Liver (tissue), 9 donors: ENCODE measurements around the gene NET1. TPM values are rescaled to one million over a fixed set of nuclear protein-coding genes. Genes with fewer than 3 reads are reported as not detected.

ENCODE experiments used
- DNase-seq: peaks from one replicate; pipeline ENCODE4 v3.0.0-alpha.2; 2017; ENCODE audit warnings: low spot score
- H3K27ac ChIP-seq, 2 donors: one replicate each; pipeline ENCODE4 v1.7.0; 2013; ENCODE audit warnings: inconsistent platforms in 2 of 2, low read length in 2 of 2, control low read depth in 1 of 2, low read depth in 1 of 2, mild to moderate bottlenecking in 1 of 2
- H3K27me3 ChIP-seq, 4 donors: one replicate each; pipeline versions ENCODE4 v1.6.1 to v1.7.0; 2013; ENCODE audit warnings: low read length in 3 of 4, inconsistent platforms in 1 of 4, mild to moderate bottlenecking in 1 of 4, moderate library complexity in 1 of 4; ENCODE audit not compliant: control insufficient read depth in 4 of 4, insufficient read depth in 4 of 4
- H3K36me3 ChIP-seq, 4 donors: one replicate each; pipeline versions ENCODE4 v1.6.1 to v1.7.0; 2013; ENCODE audit warnings: low read length in 3 of 4, mild to moderate bottlenecking in 3 of 4, low read depth in 1 of 4, moderate library complexity in 1 of 4; ENCODE audit not compliant: control insufficient read depth in 4 of 4, insufficient read depth in 3 of 4
- H3K4me1 ChIP-seq, 4 donors: one replicate each; pipeline versions ENCODE4 v1.6.1 to v1.7.0; 2013; ENCODE audit warnings: low read length in 3 of 4, mild to moderate bottlenecking in 3 of 4, moderate library complexity in 1 of 4; ENCODE audit not compliant: control insufficient read depth in 4 of 4, insufficient read depth in 4 of 4
- H3K4me3 ChIP-seq, 3 donors: one replicate each; pipeline versions ENCODE4 v1.6.1 to v1.7.0; 2013; ENCODE audit warnings: low read length in 3 of 3, control low read depth in 1 of 3, low read depth in 1 of 3, mild to moderate bottlenecking in 1 of 3
- H3K9ac ChIP-seq, 2 donors: one replicate each; pipeline ENCODE4 v1.7.0; 2013; ENCODE audit warnings: low read length in 2 of 2, mild to moderate bottlenecking in 2 of 2, moderate library complexity in 2 of 2, control low read depth in 1 of 2, low read depth in 1 of 2
- H3K9me3 ChIP-seq, 4 donors: one replicate each; pipeline versions ENCODE4 v1.6.1 to v1.7.0; 2013; ENCODE audit warnings: low read length in 3 of 4; ENCODE audit not compliant: control insufficient read depth in 4 of 4
- ATF3 ChIP-seq: IDR thresholded peaks from 2 replicates; pipeline ENCODE4 v1.6.1; 2016; ENCODE audit warnings: antibody characterized with exemption
- CTCF ChIP-seq: fragments of 150-350 bp; IDR thresholded peaks from 2 replicates; pipeline ENCODE4 v1.5.1; 2017; ENCODE audit warnings: improper control_type of control experiment, low read depth, low read length; ENCODE audit not compliant: missing input control
- FOXA1 ChIP-seq: IDR thresholded peaks from 2 replicates; pipeline ENCODE4 v1.6.1; 2016; ENCODE audit warnings: antibody characterized with exemption
- FOXA2 ChIP-seq: IDR thresholded peaks from 2 replicates; pipeline ENCODE4 v1.6.1; 2016; ENCODE audit warnings: antibody characterized with exemption
- GABPA ChIP-seq, 2 donors: IDR thresholded peaks in 1 of 2; conservative IDR thresholded peaks in 1 of 2; 2 replicates each; pipeline ENCODE4 v1.6.1; 2016; ENCODE audit warnings: antibody characterized with exemption in 2 of 2, mild to moderate bottlenecking in 1 of 2, moderate library complexity in 1 of 2
- HNF4A ChIP-seq, 2 donors: conservative IDR thresholded peaks; 2 replicates each; pipeline ENCODE4 v1.6.1; 2016; ENCODE audit warnings: antibody characterized with exemption in 2 of 2, mild to moderate bottlenecking in 2 of 2
- HNF4G ChIP-seq: IDR thresholded peaks from 2 replicates; pipeline ENCODE4 v1.6.1; 2016; ENCODE audit warnings: antibody characterized with exemption
- JUND ChIP-seq, 2 donors: IDR thresholded peaks; 2 replicates each; pipeline ENCODE4 v1.6.1; 2016; ENCODE audit warnings: antibody characterized with exemption in 2 of 2
- NR2F2 ChIP-seq: IDR thresholded peaks from 2 replicates; pipeline ENCODE4 v1.6.1; 2016; ENCODE audit warnings: antibody characterized with exemption
- RAD21 ChIP-seq, 2 donors: IDR thresholded peaks; 2 replicates each; pipeline ENCODE4 v1.6.1; 2016; ENCODE audit warnings: antibody characterized with exemption in 2 of 2, mild to moderate bottlenecking in 2 of 2
- REST ChIP-seq: IDR thresholded peaks from 2 replicates; pipeline ENCODE4 v1.6.1; 2016; ENCODE audit warnings: antibody characterized with exemption, mild to moderate bottlenecking
- RXRA ChIP-seq, 2 donors: IDR thresholded peaks; 2 replicates each; pipeline ENCODE4 v1.6.1; 2017 to 2018; ENCODE audit warnings: antibody characterized with exemption in 2 of 2, mild to moderate bottlenecking in 1 of 2
- SP1 ChIP-seq: IDR thresholded peaks from 2 replicates; pipeline ENCODE4 v1.6.1; 2018; ENCODE audit warnings: antibody characterized with exemption, mild to moderate bottlenecking
- TAF1 ChIP-seq: conservative IDR thresholded peaks from 2 replicates; pipeline ENCODE4 v1.6.1; 2016; ENCODE audit warnings: antibody characterized with exemption, mild to moderate bottlenecking
- WGBS: extraction: QIAGEN DNeasy Blood & Tissue Kit; methylation state at CpG from one replicate; pipeline ENCODE4 v1.1.7; 2013; 5-methylcytosine and 5-hydroxymethylcytosine counted together
- polyA plus RNA-seq, 2 donors: library from polyadenylated mRNA; stranded (reverse) in 1 of 2; unstranded in 1 of 2; fragments of 200-250 nt in 1 of 2; fragments of >200 nt in 1 of 2; fragmentation: Nextera tagmentation in 1 of 2; extraction: Ambion mirVana in 1 of 2; gene quantifications; one replicate each; pipeline versions ENCODE4 v1.2.1 to v1.2.3, GENCODE V29; 2013 to 2015
- total RNA-seq, 2 donors: library from RNA; depleted of rRNA; stranded (reverse); fragments of >200 nt; gene quantifications; one replicate each; pipeline ENCODE4 v1.2.3, GENCODE V29; 2014
- donor health status: healthy.
- donor health status: healthy.
- donor health status: healthy.
- donor health status: healthy.
- donor health status: healthy.

The NET1 gene
- total and polyA plus RNA-seq, 4 donors, result 16.2 to 38.6 (median 25.6) TPM

- no peak for TF ChIP-seq REST
These were observed 48.0 kb upstream of the NET1 start (continued) for GRCh38 chr10:5364374-5364773.

GRCh38 chr10:5364890-5365338, 47.4 kb upstream of the NET1 start, which contains the start of gene UCN3:
Gene UCN3 (plus strand): TSS chr10:5364966. CDS start chr10:5373721, 8,755 bp downstream.
- no peak within 1 kb of the TSS for H3K4me3 ChIP-seq

GRCh38 chr10:5365928-5366327, 46.4 kb upstream of the NET1 start:
- H3K9ac ChIP-seq, result no peak overlapping the region
- peaks cover 0 to 4% (median 1%) of the 10 kb centered on the region in 4 donors for H3K27me3 ChIP-seq
- no peak for DNase-seq
- no peaks in the 10 kb centered on the region for H3K4me1 ChIP-seq
- WGBS, result 13% methylated on average over 5 of the region's 5 CpGs
- H3K27ac ChIP-seq, result no peak overlapping the region
- H3K9me3 ChIP-seq, result no peaks in the 10 kb centered on the region
- H3K4me3 ChIP-seq, result no peak overlapping the region
- TF ChIP-seq HNF4A (conservative IDR thresholded peaks at IDR 0.05), result no peak
- no peak for TF ChIP-seq RAD21 (IDR thresholded peaks at IDR 0.05)
- no peak for TF ChIP-seq JUND (IDR thresholded peaks at IDR 0.05)
- no peak for TF ChIP-seq TAF1
- no peak for TF ChIP-seq CTCF
- no peak for TF ChIP-seq RXRA (IDR thresholded peaks at IDR 0.05)
- no peak for TF ChIP-seq GABPA (IDR thresholded peaks at IDR 0.05 in 1 of 2, conservative IDR thresholded peaks at IDR 0.05 in 1 of 2)
- TF ChIP-seq ATF3, result no peak
- TF ChIP-seq SP1, result no peak
- TF ChIP-seq FOXA2, result no peak
- no peak for TF ChIP-seq FOXA1
- no peak for TF ChIP-seq NR2F2
- no peaks in the 10 kb centered on the region for H3K36me3 ChIP-seq

More at GRCh38 chr10:5364890-5365338, 47.4 kb upstream of the NET1 start, which contains the start of gene UCN3:
- no peaks in the 10 kb centered on the region for H3K9me3 ChIP-seq
- H3K4me1 ChIP-seq, result no peaks in the 10 kb centered on the region
- H3K27ac ChIP-seq, result no peak within 1 kb of the TSS
- WGBS, result 58% methylated on average over 21 of the region's 21 CpGs
- DNase-seq, result no peak
- no peak within 1 kb of the TSS for H3K9ac ChIP-seq
- H3K36me3 ChIP-seq, result no peaks in the 10 kb centered on the region
- no peak for TF ChIP-seq RAD21 (IDR thresholded peaks at IDR 0.05)
- no peak for TF ChIP-seq HNF4G
- TF ChIP-seq GABPA (IDR thresholded peaks at IDR 0.05 in 1 of 2, conservative IDR thresholded peaks at IDR 0.05 in 1 of 2), result no peak
- H3K27me3 ChIP-seq, result peaks cover 0 to 4% (median 1%) of the 10 kb centered on the region in 4 donors
